Tibial nerve (tissue), 4 donors: ENCODE data around the gene PLXNA1.

Experiments used
- CTCF ChIP-seq, 5 experiments: fragments of 200-600 bp in 3 of 5; fragments of 450-650 bp in 2 of 5; sonication (generic) in 3 of 5; IDR thresholded peaks; one replicate each; pipeline ENCODE4 v1.5.1; 2016 to 2019; ENCODE audit warnings: antibody characterized with exemption in 5 of 5, mild to moderate bottlenecking in 3 of 5, moderate library complexity in 2 of 5
- EP300 ChIP-seq, 2 donors: sonication (generic); formaldehyde crosslinking; IDR thresholded peaks; one replicate each; pipeline ENCODE4 v1.6.1; 2017; ENCODE audit warnings: antibody characterized with exemption in 2 of 2, mild to moderate bottlenecking in 1 of 2
- POLR2A ChIP-seq, 2 donors: fragments of 450-650 bp; IDR thresholded peaks; one replicate each; pipeline ENCODE4 v1.6.1; 2017; ENCODE audit warnings: antibody characterized with exemption in 2 of 2, mild to moderate bottlenecking in 2 of 2, moderate library complexity in 2 of 2

- no peak for TF ChIP-seq CTCF (IDR thresholded peaks at IDR 0.05)
- TF ChIP-seq POLR2A (IDR thresholded peaks at IDR 0.05) = no peak
- no peak for TF ChIP-seq EP300 (IDR thresholded peaks at IDR 0.05)
These were observed 39.9 kb downstream of the PLXNA1 start for GRCh38 chr3:127022849-127023248.
